HEK293 (cell line): ENCODE measurements around the gene GOLGA6L7.
A peak's percentile ranks its signal among the peaks of the same experiment; 100 is the strongest.

Source experiments
- CTCF ChIA-PET: fragments of 350-600 bp; formaldehyde crosslinking; extraction: SDS; loops from one replicate; lab custom pipeline; 2021; ENCODE audit warnings: antibody characterized with exemption; lab: Yijun Ruan, JAX
- POLR2A ChIA-PET: fragments of 300-600 bp; formaldehyde crosslinking; extraction: SDS; loops from one replicate; lab custom pipeline; 2020; ENCODE audit warnings: antibody characterized with exemption, inconsistent platforms; lab: Yijun Ruan, JAX
- H3K27ac ChIP-seq: fragments of 200-500 bp; sonication (Bioruptor generic); 2 replicates; pipeline ENCODE4 v1.5.1; 2014; ENCODE audit warnings: low read depth, low read length, control low read depth, inconsistent platforms; ENCODE audit errors: extremely low read depth
- H3K36me3 ChIP-seq, 2 experiments: fragments of 200-500 bp in 1 of 2; sonication (Bioruptor generic) in 1 of 2; 1 replicate in 1 of 2; 2 replicates in 1 of 2; pipeline ENCODE4 v1.5.1; 2014 to 2017; ENCODE audit warnings: inconsistent platforms in 2 of 2, low read length in 2 of 2; ENCODE audit not compliant: control insufficient read depth in 2 of 2, insufficient read depth in 1 of 2
- H3K4me1 ChIP-seq: fragments of 200-500 bp; sonication (Bioruptor generic); 2 replicates; pipeline ENCODE4 v1.5.1; 2014; ENCODE audit warnings: mild to moderate bottlenecking, low read length, inconsistent platforms; ENCODE audit not compliant: control insufficient read depth, insufficient read depth
- H3K4me3 ChIP-seq: 2 replicates; pipeline ENCODE4 v1.5.1; 2011; ENCODE audit warnings: low read depth, mild to moderate bottlenecking, control low read depth, low read length, moderate library complexity
- H3K9me3 ChIP-seq: fragments of 200-500 bp; sonication (Bioruptor generic); 2 replicates; pipeline ENCODE4 v1.5.1; 2014; ENCODE audit warnings: low read depth, low read length, inconsistent platforms; ENCODE audit not compliant: control insufficient read depth, insufficient read depth
- BCL11B ChIP-seq: fragments of 450-650 bp; formaldehyde crosslinking; IDR thresholded peaks from 2 replicates; pipeline ENCODE4 v1.5.1; 2016; ENCODE audit warnings: low read depth, missing biosample characterization, missing genetic modification characterization
- GLI2 ChIP-seq: fragments of 450-650 bp; formaldehyde crosslinking; IDR thresholded peaks from 2 replicates; pipeline ENCODE4; 2017; ENCODE audit warnings: missing biosample characterization, missing genetic modification characterization, low read depth, borderline replicate concordance
- IKZF3 ChIP-seq: fragments of 450-650 bp; IDR thresholded peaks from 2 replicates; pipeline ENCODE4 v1.5.0; 2018; ENCODE audit warnings: missing biosample characterization, mild to moderate bottlenecking, missing genetic modification characterization, moderate library complexity
- MZF1 ChIP-seq: fragments of 450-650 bp; formaldehyde crosslinking; IDR thresholded peaks from 2 replicates; pipeline ENCODE4 v1.5.1; 2017; ENCODE audit warnings: missing biosample characterization, missing genetic modification characterization, borderline replicate concordance
- PRDM1 ChIP-seq: fragments of 450-650 bp; formaldehyde crosslinking; IDR thresholded peaks from 2 replicates; pipeline ENCODE4; 2016; ENCODE audit warnings: missing biosample characterization, missing genetic modification characterization
- PRDM6 ChIP-seq: fragments of 450-650 bp; formaldehyde crosslinking; IDR thresholded peaks from 2 replicates; pipeline ENCODE4 v1.5.1; 2017; ENCODE audit warnings: missing biosample characterization, missing genetic modification characterization
- ZBTB21 ChIP-seq: fragments of 450-650 bp; formaldehyde crosslinking; IDR thresholded peaks from 2 replicates; pipeline ENCODE4 v1.5.1; 2017; ENCODE audit warnings: missing biosample characterization, missing genetic modification characterization
- ZNF112 ChIP-seq: fragments of 450-650 bp; formaldehyde crosslinking; IDR thresholded peaks from 2 replicates; pipeline ENCODE4 v1.5.0; 2017; ENCODE audit warnings: missing biosample characterization, missing genetic modification characterization
- ZNF138 ChIP-seq: fragments of 450-650 bp; formaldehyde crosslinking; IDR thresholded peaks from 2 replicates; pipeline ENCODE4 v1.5.1; 2016; ENCODE audit warnings: missing biosample characterization, missing genetic modification characterization, borderline replicate concordance
- ZNF155 ChIP-seq: fragments of 450-650 bp; formaldehyde crosslinking; IDR thresholded peaks from 2 replicates; pipeline ENCODE4 v1.5.1; 2016; ENCODE audit warnings: missing biosample characterization, missing genetic modification characterization
- ZNF18 ChIP-seq: fragments of 450-650 bp; formaldehyde crosslinking; IDR thresholded peaks from 2 replicates; pipeline ENCODE4 v1.5.1; 2016; ENCODE audit warnings: missing biosample characterization, missing genetic modification characterization
- ZNF23 ChIP-seq: fragments of 450-650 bp; formaldehyde crosslinking; IDR thresholded peaks from 2 replicates; pipeline ENCODE4 v1.5.1; 2016; ENCODE audit warnings: missing biosample characterization, missing genetic modification characterization, borderline replicate concordance
- ZNF24 ChIP-seq: fragments of 450-650 bp; formaldehyde crosslinking; IDR thresholded peaks from 2 replicates; pipeline ENCODE4 v1.5.1; 2016; ENCODE audit warnings: missing biosample characterization, missing genetic modification characterization
- ZNF341 ChIP-seq: fragments of 450-650 bp; formaldehyde crosslinking; IDR thresholded peaks from 2 replicates; pipeline ENCODE4; 2016; ENCODE audit warnings: low read depth, missing biosample characterization, missing genetic modification characterization
- ZNF354C ChIP-seq: fragments of 450-650 bp; formaldehyde crosslinking; IDR thresholded peaks from 2 replicates; pipeline ENCODE4 v1.5.1; 2016; ENCODE audit warnings: missing biosample characterization, missing genetic modification characterization, low read depth, borderline replicate concordance
- ZNF423 ChIP-seq: fragments of 450-650 bp; formaldehyde crosslinking; IDR thresholded peaks from 2 replicates; pipeline ENCODE4 v1.5.1; 2016; ENCODE audit warnings: missing biosample characterization, missing genetic modification characterization
- ZNF426 ChIP-seq: fragments of 450-650 bp; formaldehyde crosslinking; IDR thresholded peaks from 2 replicates; pipeline ENCODE4 v1.5.1; 2017; ENCODE audit warnings: missing biosample characterization, missing genetic modification characterization, mild to moderate bottlenecking, inconsistent platforms, moderate library complexity
- ZNF433 ChIP-seq: fragments of 450-650 bp; formaldehyde crosslinking; IDR thresholded peaks from 2 replicates; pipeline ENCODE4 v1.5.1; 2016; ENCODE audit warnings: missing biosample characterization, missing genetic modification characterization, low read depth
- ZNF571 ChIP-seq: fragments of 450-650 bp; formaldehyde crosslinking; IDR thresholded peaks from 2 replicates; pipeline ENCODE4 v1.5.0; 2017; ENCODE audit warnings: missing biosample characterization, missing genetic modification characterization
- ZSCAN18 ChIP-seq: fragments of 450-650 bp; formaldehyde crosslinking; IDR thresholded peaks from 2 replicates; pipeline ENCODE4 v1.5.1; 2016; ENCODE audit warnings: missing biosample characterization, missing genetic modification characterization
- ZSCAN30 ChIP-seq: fragments of 450-650 bp; IDR thresholded peaks from 2 replicates; pipeline ENCODE4 v1.5.1; 2018; ENCODE audit warnings: missing biosample characterization, mild to moderate bottlenecking, missing genetic modification characterization, moderate library complexity

GOLGA6L7 gene

GRCh38 chr15:28895146-28895545, 46.7 kb upstream of the GOLGA6L7 start:
- Histone ChIP-seq H3K36me3 (no peaks in the 10 kb centered on the region), H3K4me3 (no peak overlapping the region), H3K27ac (no peak overlapping the region)
- POLR2A ChIA-PET: no interaction called here
- TF ChIP-seq ZNF112 (tag by site-specific recombination) (no peak), GLI2 (no peak), ZNF433 (tag by site-specific recombination) (no peak)
- TF ChIP-seq, all 188 proteins: peak for 0
- no peaks in the 10 kb centered on the region for H3K4me1 ChIP-seq
- H3K9me3 ChIP-seq: no peaks in the 10 kb centered on the region
- CTCF ChIA-PET: interaction anchor here (0.6 kb wide), 1 partner anchor 209 kb away, joined by 4 read pairs; no protein-coding TSS in a partner anchor

GRCh38 chr15:28894631-28895030, 46.2 kb upstream of the GOLGA6L7 start:
- H3K4me1 ChIP-seq: no peaks in the 10 kb centered on the region
- TF ChIP-seq MZF1 (tag by site-specific recombination): no peak
- no peak for TF ChIP-seq ZNF571 (tag by site-specific recombination)
- no peak for TF ChIP-seq ZBTB21 (tag by site-specific recombination)
- no peak for TF ChIP-seq ZNF155 (tag by site-specific recombination)
- TF ChIP-seq ZNF341 (tag by site-specific recombination): no peak
- no peak for TF ChIP-seq ZNF426 (tag by site-specific recombination)
- no peak for TF ChIP-seq IKZF3 (tag by site-specific recombination)
- no peak for TF ChIP-seq ZNF423 (tag by site-specific recombination)
- TF ChIP-seq ZNF354C (tag by site-specific recombination): no peak
- no peak for TF ChIP-seq ZNF138 (tag by site-specific recombination)
- TF ChIP-seq BCL11B (tag by site-specific recombination): no peak
- TF ChIP-seq PRDM1 (tag by site-specific recombination): no peak
- no peak for TF ChIP-seq ZSCAN30
- no peak for TF ChIP-seq ZNF23
- TF ChIP-seq ZNF24 (tag by site-specific recombination): no peak
- TF ChIP-seq ZSCAN18 (tag by site-specific recombination): no peak
- no peaks in the 10 kb centered on the region for H3K9me3 ChIP-seq
- H3K27ac ChIP-seq: no peak overlapping the region
- H3K36me3 ChIP-seq: no peaks in the 10 kb centered on the region
- CTCF ChIA-PET: interaction anchor here (0.7 kb wide), 1 partner anchor 815 kb away, joined by 4 read pairs; no protein-coding TSS in a partner anchor
- POLR2A ChIA-PET: no interaction called here
- H3K4me3 ChIP-seq: no peak overlapping the region

GRCh38 chr15:28892789-28893610, 44.6 kb upstream of the GOLGA6L7 start:
- no peaks in the 10 kb centered on the region for H3K36me3 ChIP-seq
- H3K9me3 ChIP-seq: no peaks in the 10 kb centered on the region
- TF ChIP-seq PRDM6 (tag by site-specific recombination) (peak; percentile 76), ZNF18 (tag by site-specific recombination) (no peak)
- CTCF ChIA-PET: interaction anchor here (1.3 kb wide), 1 partner anchor 10 kb away, joined by 5 read pairs; no protein-coding TSS in a partner anchor
- H3K4me1 ChIP-seq: no peaks in the 10 kb centered on the region
- POLR2A ChIA-PET: no interaction called here
- no peak overlapping the region for H3K27ac ChIP-seq
- no peak overlapping the region for H3K4me3 ChIP-seq
